ENCODE data around the gene ZNF385D. TPM values are rescaled to one million over a fixed set of nuclear protein-coding genes. Genes with fewer than 3 reads are reported as not detected.
A peak's percentile ranks its signal among the peaks of the same experiment; 100 is the strongest.

The ZNF385D gene
- total and polyA plus RNA-seq, 11 donors = 1.3 to 19.8 (median 7.9) TPM

DNA sequence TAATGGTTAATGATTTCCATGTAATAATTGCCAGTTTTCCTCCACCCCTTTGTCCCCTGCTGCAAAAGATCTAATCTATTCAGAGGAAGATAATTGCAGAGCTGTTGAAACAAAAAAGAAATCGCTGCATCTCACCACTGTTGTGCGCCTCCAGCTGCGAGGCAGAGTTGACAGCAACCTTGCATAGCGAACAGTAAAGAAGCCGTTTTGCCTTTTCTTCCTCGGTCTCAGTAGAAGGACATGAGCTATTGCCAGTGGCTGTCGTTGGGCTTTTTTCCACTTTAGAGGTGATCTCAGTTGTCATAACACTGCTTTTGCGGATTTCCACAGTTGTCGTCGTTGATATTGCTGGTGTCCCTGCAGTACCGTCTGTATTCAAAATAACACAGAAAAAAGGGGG, 314.2 kb downstream of the ZNF385D start:
- WGBS, 4 donors = 79 to 85% (median 82%) methylated on average over 11 of the region's 11 CpGs
- no peak for TF ChIP-seq POLR2A (IDR thresholded peaks at IDR 0.05)
- TF ChIP-seq, protein P1, sequence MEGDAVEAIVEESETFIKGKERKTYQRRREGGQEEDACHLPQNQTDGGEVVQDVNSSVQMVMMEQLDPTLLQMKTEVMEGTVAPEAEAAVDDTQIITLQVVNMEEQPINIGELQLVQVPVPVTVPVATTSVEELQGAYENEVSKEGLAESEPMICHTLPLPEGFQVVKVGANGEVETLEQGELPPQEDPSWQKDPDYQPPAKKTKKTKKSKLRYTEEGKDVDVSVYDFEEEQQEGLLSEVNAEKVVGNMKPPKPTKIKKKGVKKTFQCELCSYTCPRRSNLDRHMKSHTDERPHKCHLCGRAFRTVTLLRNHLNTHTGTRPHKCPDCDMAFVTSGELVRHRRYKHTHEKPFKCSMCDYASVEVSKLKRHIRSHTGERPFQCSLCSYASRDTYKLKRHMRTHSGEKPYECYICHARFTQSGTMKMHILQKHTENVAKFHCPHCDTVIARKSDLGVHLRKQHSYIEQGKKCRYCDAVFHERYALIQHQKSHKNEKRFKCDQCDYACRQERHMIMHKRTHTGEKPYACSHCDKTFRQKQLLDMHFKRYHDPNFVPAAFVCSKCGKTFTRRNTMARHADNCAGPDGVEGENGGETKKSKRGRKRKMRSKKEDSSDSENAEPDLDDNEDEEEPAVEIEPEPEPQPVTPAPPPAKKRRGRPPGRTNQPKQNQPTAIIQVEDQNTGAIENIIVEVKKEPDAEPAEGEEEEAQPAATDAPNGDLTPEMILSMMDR (IDR thresholded peaks at IDR 0.05) = no peak

DNA sequence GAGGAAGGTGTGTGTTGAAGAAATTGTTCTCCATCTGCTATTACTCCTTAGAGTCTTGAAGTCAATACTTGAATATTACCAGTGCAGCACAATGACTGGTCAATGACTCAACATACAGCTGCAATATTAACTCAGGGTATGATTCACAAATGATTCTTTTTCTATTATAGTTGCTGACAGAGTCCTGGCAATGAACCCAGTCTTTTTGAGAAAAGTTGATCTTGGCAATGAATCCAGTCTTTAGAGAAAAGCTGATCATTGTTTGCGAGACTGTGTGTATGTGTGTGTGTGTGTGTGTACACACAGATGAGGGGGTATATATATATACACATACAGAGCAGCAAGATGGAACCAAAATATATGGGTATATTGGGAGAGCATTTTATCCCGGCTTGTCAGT, 315.1 kb downstream of the ZNF385D start:
- TF ChIP-seq POLR2A (IDR thresholded peaks at IDR 0.05) = no peak
- TF ChIP-seq, protein P1 (IDR thresholded peaks at IDR 0.05) = no peak
- H3K4me3 ChIP-seq = no peak overlapping the region
- H3K9me3 ChIP-seq = no peaks in the 10 kb centered on the region
- intact Hi-C loops (cut with DNase I) = no loop called here
- H3K4me1 ChIP-seq = peaks cover 0 to 11% (median 0%) of the 10 kb centered on the region in 12 donors
- no peaks in the 10 kb centered on the region for H3K27me3 ChIP-seq
- peaks cover 0 to 5% (median 0%) of the 10 kb centered on the region in 9 donors for H3K36me3 ChIP-seq
- ATAC-seq (peak in 2 of 4 donors; percentile 36 to 71), DNase-seq (peak in 1 of 5 donors; percentile 8)
- no peak overlapping the region for H3K27ac ChIP-seq
- 57 to 76% (median 63%) methylated on average over 2 of the region's 2 CpGs for WGBS, 4 donors

More for the DNA sequence above, 314.2 kb downstream of the ZNF385D start:
- Histone ChIP-seq H3K27me3 (no peaks in the 10 kb centered on the region), H3K4me1 (peaks cover 0 to 15% (median 0%) of the 10 kb centered on the region in 12 donors), H3K9me3 (no peaks in the 10 kb centered on the region), H3K27ac (no peak overlapping the region), H3K4me3 (no peak overlapping the region), H3K36me3 (no peaks in the 10 kb centered on the region)
- ATAC-seq = no peak
- no peak for DNase-seq
- intact Hi-C loops (cut with DNase I) = no loop called here

DNA sequence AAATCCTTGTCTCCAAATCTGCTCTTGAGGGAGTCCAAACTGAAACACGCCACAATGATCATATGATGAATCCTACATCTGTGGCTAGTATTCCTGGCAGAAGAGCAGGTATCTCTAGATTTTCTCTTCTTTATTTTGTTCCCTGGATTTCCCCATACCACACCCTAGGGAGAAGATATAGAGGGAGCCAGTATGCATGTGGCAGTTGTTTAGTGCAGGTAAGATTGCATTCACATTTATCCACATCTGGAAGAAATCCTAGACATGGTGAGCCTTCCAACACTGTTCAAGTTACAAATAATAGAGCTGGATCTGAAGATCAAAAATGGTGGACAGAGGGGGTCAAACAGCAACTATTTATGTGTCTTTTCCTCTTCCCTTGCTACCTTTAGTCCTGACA, 316.7 kb downstream of the ZNF385D start:
- TF ChIP-seq, protein P1 (IDR thresholded peaks at IDR 0.05) = no peak
- TF ChIP-seq POLR2A (IDR thresholded peaks at IDR 0.05) = no peak
- intact Hi-C loops (cut with DNase I) = no loop called here

DNA sequence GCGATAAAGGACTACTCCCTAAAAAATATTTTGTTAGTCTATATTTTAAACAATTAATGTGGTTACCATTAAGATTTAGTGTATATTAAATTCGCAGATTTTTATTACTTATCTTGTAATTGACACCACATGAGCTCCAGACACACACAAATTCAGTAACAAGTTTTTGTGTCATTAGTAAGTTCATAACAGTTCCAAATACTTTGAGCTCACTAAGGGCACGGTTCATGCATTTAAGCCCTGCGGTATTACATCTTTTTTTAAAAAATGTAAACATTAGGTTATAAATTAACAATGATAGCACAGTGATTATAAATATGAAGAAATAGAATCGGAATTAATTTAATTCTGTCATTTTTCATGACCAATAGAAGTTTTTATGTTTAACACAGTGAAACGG, 317.3 kb downstream of the ZNF385D start:
- H3K4me3 ChIP-seq = no peak overlapping the region
- ATAC-seq = no peak
- no peak for TF ChIP-seq POLR2A (IDR thresholded peaks at IDR 0.05)
- TF ChIP-seq, protein P1 (IDR thresholded peaks at IDR 0.05) = no peak
- no peak overlapping the region for H3K27ac ChIP-seq
- H3K36me3 ChIP-seq = peaks cover 0 to 5% (median 0%) of the 10 kb centered on the region in 9 donors
- WGBS, 4 donors = 85 to 93% (median 91%) methylated on average over 6 of the region's 6 CpGs
- DNase-seq = no peak
- no peaks in the 10 kb centered on the region for H3K27me3 ChIP-seq
- no peaks in the 10 kb centered on the region for H3K9me3 ChIP-seq
- peaks cover 0 to 11% (median 0%) of the 10 kb centered on the region in 12 donors for H3K4me1 ChIP-seq
- intact Hi-C loops (cut with DNase I) = no loop called here

More for the DNA sequence above, 316.7 kb downstream of the ZNF385D start:
- H3K27ac ChIP-seq = no peak overlapping the region
- no peaks in the 10 kb centered on the region for H3K27me3 ChIP-seq
- no peaks in the 10 kb centered on the region for H3K9me3 ChIP-seq
- ATAC-seq (no peak), DNase-seq (no peak)
- H3K4me1 ChIP-seq = peaks cover 0 to 11% (median 0%) of the 10 kb centered on the region in 12 donors
- H3K4me3 ChIP-seq = no peak overlapping the region
- WGBS, 4 donors = 94 to 100% (median 98%) methylated on average over 1 of the region's 1 CpG
- peaks cover 0 to 5% (median 0%) of the 10 kb centered on the region in 9 donors for H3K36me3 ChIP-seq
